HepG2 (cell line): ENCODE measurements around the gene SLC29A1. TPM values are rescaled to one million over a fixed set of nuclear protein-coding genes. Genes with fewer than 3 reads are reported as not detected.

Experiments
- CREB1 ChIP-seq, 2 experiments: fragments of 450-650 bp in 1 of 2; IDR thresholded peaks; 2 replicates each; pipeline ENCODE4 v1.6.1; 2016 to 2017; ENCODE audit warnings: control low read depth in 1 of 2, mild to moderate bottlenecking in 1 of 2, missing compliant biosample characterization in 1 of 2, missing genetic modification characterization in 1 of 2
- ISX ChIP-seq: sonication (generic); formaldehyde crosslinking; conservative IDR thresholded peaks from 2 replicates; pipeline ENCODE4 v1.5.0; 2020; ENCODE audit warnings: missing genetic modification reagents
- JARID2 ChIP-seq: sonication (generic); formaldehyde crosslinking; IDR thresholded peaks from 2 replicates; pipeline ENCODE4 v1.8.1; 2023; ENCODE audit warnings: missing genetic modification reagents, inconsistent platforms; ENCODE audit not compliant: insufficient replicate concordance
- JUNB ChIP-seq: sonication (generic); formaldehyde crosslinking; IDR thresholded peaks from 2 replicates; pipeline ENCODE4 v1.8.0; 2022; ENCODE audit warnings: missing genetic modification reagents, mild to moderate bottlenecking, borderline replicate concordance
- NONO ChIP-seq, 2 experiments: fragments of 450-650 bp in 1 of 2; sonication (generic) in 1 of 2; formaldehyde crosslinking in 1 of 2; IDR thresholded peaks in 1 of 2; conservative IDR thresholded peaks in 1 of 2; 2 replicates each; pipeline versions ENCODE4 v1.6.1 to v1.8.0; 2017 to 2022; ENCODE audit warnings: mild to moderate bottlenecking in 1 of 2, missing genetic modification reagents in 1 of 2, moderate library complexity in 1 of 2
- RAD21 ChIP-seq: fragments of 450-650 bp; formaldehyde crosslinking; IDR thresholded peaks from 2 replicates; pipeline ENCODE4 v1.5.0; 2020; ENCODE audit warnings: mild to moderate bottlenecking
- RBFOX2 ChIP-seq: fragments of 200-400 bp; formaldehyde crosslinking; IDR thresholded peaks from 2 replicates; pipeline ENCODE4 v1.6.1; 2017; ENCODE audit warnings: low read depth, mild to moderate bottlenecking, low read length
- RFXAP ChIP-seq: sonication (generic); formaldehyde crosslinking; IDR thresholded peaks from 2 replicates; pipeline ENCODE4 v1.4.0; 2020; ENCODE audit warnings: missing genetic modification reagents, borderline replicate concordance
- TFE3 ChIP-seq: IDR thresholded peaks from 2 replicates; pipeline ENCODE4 v1.6.1; 2016
- ZBTB21 ChIP-seq: sonication (generic); formaldehyde crosslinking; IDR thresholded peaks from 2 replicates; pipeline ENCODE4 v1.4.0; 2020; ENCODE audit warnings: missing genetic modification reagents
- ZBTB40 ChIP-seq, 2 experiments: fragments of 450-650 bp in 1 of 2; sonication (generic) in 1 of 2; formaldehyde crosslinking in 1 of 2; IDR thresholded peaks; 2 replicates each; pipeline versions ENCODE4 v1.6.1 to v1.8.0; 2016 to 2022; ENCODE audit warnings: antibody characterized with exemption in 1 of 2, mild to moderate bottlenecking in 1 of 2, missing genetic modification reagents in 1 of 2
- ZBTB7A ChIP-seq: sonication (generic); formaldehyde crosslinking; IDR thresholded peaks from 2 replicates; pipeline ENCODE4 v1.8.0; 2022; ENCODE audit warnings: mild to moderate bottlenecking, missing genetic modification reagents
- ZNF33A ChIP-seq: sonication (generic); formaldehyde crosslinking; IDR thresholded peaks from 2 replicates; pipeline ENCODE4 v1.5.1; 2020; ENCODE audit warnings: missing genetic modification reagents, mild to moderate bottlenecking, moderate library complexity, borderline replicate concordance
- ZNF598 ChIP-seq: sonication (generic); formaldehyde crosslinking; IDR thresholded peaks from 2 replicates; pipeline ENCODE4 v1.5.1; 2020; ENCODE audit warnings: mild to moderate bottlenecking, missing genetic modification reagents, borderline replicate concordance
- ZNF703 ChIP-seq: sonication (generic); formaldehyde crosslinking; IDR thresholded peaks from 2 replicates; pipeline ENCODE4 v1.5.1; 2020; ENCODE audit warnings: missing genetic modification reagents, mild to moderate bottlenecking, moderate library complexity, borderline replicate concordance
- ZNF766 ChIP-seq: sonication (generic); formaldehyde crosslinking; IDR thresholded peaks from 2 replicates; pipeline ENCODE4 v1.5.0; 2020; ENCODE audit warnings: missing genetic modification reagents, borderline replicate concordance
- ZSCAN9 ChIP-seq: IDR thresholded peaks from 2 replicates; pipeline ENCODE4 v1.6.1; 2016; ENCODE audit warnings: borderline replicate concordance
- ZZZ3 ChIP-seq: sonication (generic); formaldehyde crosslinking; IDR thresholded peaks from 2 replicates; pipeline ENCODE4 v1.4.0; 2020; ENCODE audit warnings: missing genetic modification reagents, mild to moderate bottlenecking, borderline replicate concordance
- polyA plus RNA-seq, 8 experiments: library from polyadenylated mRNA; depleted of rRNA in 3 of 8; stranded (reverse) in 7 of 8; unstranded in 1 of 8; fragments of >200 nt; fragmentation: Illumina TruSeq in 4 of 8; extraction: Trizol in 4 of 8; gene quantifications; 2 replicates each; pipeline versions ENCODE4 v1.2.1 to v1.2.3, GENCODE V29; 2011 to 2016; ENCODE audit warnings: low read depth in 4 of 8, missing spikeins in 1 of 8, mixed read lengths in 1 of 8; ENCODE audit not compliant: insufficient read depth in 1 of 8
- total RNA-seq, 5 experiments: library from RNA; depleted of rRNA; stranded (reverse); fragments of >200 nt; fragmentation: Illumina TruSeq; extraction: Trizol; gene quantifications; 2 replicates each; pipeline ENCODE4 v1.2.3, GENCODE V29; 2016; ENCODE audit warnings: low read depth in 1 of 5

SLC29A1 gene
- total and polyA plus RNA-seq, 2 of the 13 experiments (the other 11 are each of a cell fraction or from before 2014, with no cell fraction given), result 43.2 to 106 TPM

GRCh38 chr6:44254191-44255104 lies 31.1 kb downstream of the SLC29A1 start (continued):
- TF ChIP-seq NONO (IDR thresholded peaks at IDR 0.05) (no peak), NONO (CRISPR knock-in tag; conservative IDR thresholded peaks at IDR 0.05) (0 out of 2 replicates have a peak, but pooled peaks have one; percentile 22), ZSCAN9 (CRISPR knock-in tag) (no peak), ZBTB7A (CRISPR knock-in tag) (no peak), ZBTB21 (CRISPR knock-in tag) (no peak), RBFOX2 (peak; percentile 63), RAD21 (no peak), ZNF598 (no peak), JARID2 (peak; percentile 15), ZNF766 (CRISPR knock-in tag) (no peak), RFXAP (CRISPR knock-in tag) (no peak), JUNB (CRISPR knock-in tag) (no peak; the same call in 1 of the 2 replicates), CREB1 (IDR thresholded peaks at IDR 0.05) (no peak), CREB1 (CRISPR knock-in tag; IDR thresholded peaks at IDR 0.05) (no peak), TFE3 (CRISPR knock-in tag) (no peak), ZNF703 (no peak), ZNF33A (CRISPR knock-in tag) (no peak), ISX (CRISPR knock-in tag) (no peak), ZZZ3 (CRISPR knock-in tag) (no peak), ZBTB40 (IDR thresholded peaks at IDR 0.05) (no peak), ZBTB40 (CRISPR knock-in tag; IDR thresholded peaks at IDR 0.05) (no peak)
